Esophagus squamous epithelium (tissue), 5 donors: ENCODE data around the gene ZNF774. TPM values are rescaled to one million over a fixed set of nuclear protein-coding genes. Genes with fewer than 3 reads are reported as not detected.
A peak's percentile ranks its signal among the peaks of the same experiment; 100 is the strongest.

Experiments
- DNase-seq: peaks from one replicate; lab custom pipeline; 2025; lab: John Stamatoyannopoulos, UW
- H3K27ac ChIP-seq, 4 donors: fragments of 200-600 bp; sonication (generic); one replicate each; pipeline ENCODE4 v1.5.1; 2016 to 2019; ENCODE audit warnings: mild to moderate bottlenecking in 1 of 4
- H3K27me3 ChIP-seq, 4 donors: fragments of 200-600 bp; sonication (generic); 1 replicate in 3 of 4; 2 replicates in 1 of 4; pipeline versions ENCODE4 v1.5.1 to v1.6.0; 2017 to 2021; ENCODE audit warnings: antibody characterized with exemption in 1 of 4
- H3K36me3 ChIP-seq, 3 donors: fragments of 200-600 bp; sonication (generic); one replicate each; pipeline ENCODE4 v1.5.1; 2016 to 2019
- H3K4me1 ChIP-seq, 3 donors: fragments of 200-600 bp; sonication (generic); one replicate each; pipeline ENCODE4 v1.5.1; 2017 to 2019
- H3K4me3 ChIP-seq, 4 donors: fragments of 200-600 bp; sonication (generic); 1 replicate in 3 of 4; 2 replicates in 1 of 4; pipeline ENCODE4 v1.5.1; 2016 to 2019; ENCODE audit warnings: mild to moderate bottlenecking in 2 of 4, moderate library complexity in 1 of 4
- H3K9me3 ChIP-seq, 3 donors: fragments of 200-600 bp; sonication (generic); one replicate each; pipeline ENCODE4 v1.5.1; 2016 to 2019
- POLR2A ChIP-seq, 4 donors: fragments of 450-650 bp; IDR thresholded peaks; one replicate each; pipeline ENCODE4 v1.6.1; 2017; ENCODE audit warnings: antibody characterized with exemption in 4 of 4, mild to moderate bottlenecking in 4 of 4, moderate library complexity in 3 of 4
- WGBS, 2 donors: methylation state at CpG; one replicate each; pipeline ENCODE4 v1.1.5; 2018; 5-methylcytosine and 5-hydroxymethylcytosine counted together
- intact Hi-C: fragments of 100-400 bp; cut with DNase I; formaldehyde crosslinking; loops from one replicate; pipeline ENCODE4 v1.15.0; 2022
- total RNA-seq, 4 donors: library from RNA; depleted of rRNA; stranded (reverse); fragments of >200 nt; gene quantifications; one replicate each; pipeline ENCODE4 v1.1.0, GENCODE V29; 2016
- TF ChIP-seq, protein P1 (sequence below), 6 experiments: fragments of 450-650 bp in 4 of 6; fragments of 200-600 bp in 2 of 6; sonication (generic) in 2 of 6; IDR thresholded peaks; one replicate each; pipeline ENCODE4 v1.5.1; 2016 to 2019; ENCODE audit warnings: antibody characterized with exemption in 6 of 6, mild to moderate bottlenecking in 4 of 6, moderate library complexity in 4 of 6
- donor health status: DM: yes; HTN: yes; CAD: no.

ZNF774 gene
- total RNA-seq, 4 donors from 2014 or later, result 0.79 to 9.3 (median 1.8) TPM

GRCh38 chr15:90349072-90349471, 3.0 kb upstream of the ZNF774 start:
- Histone ChIP-seq H3K36me3 (no peaks in the 10 kb centered on the region), H3K4me1 (peaks cover 8 to 21% (median 11%) of the 10 kb centered on the region in 3 donors), H3K27ac (no peak overlapping the region), H3K27me3 (no peaks in the 10 kb centered on the region), H3K9me3 (no peaks in the 10 kb centered on the region), H3K4me3 (no peak overlapping the region)
- WGBS, 2 donors, result 90 to 92% methylated on average over 20 to 21 of the region's 21 CpGs
- DNase-seq, result no peak
- intact Hi-C loops, result no loop called here
- TF ChIP-seq POLR2A (IDR thresholded peaks at IDR 0.05), result no peak
- TF ChIP-seq, protein P1, sequence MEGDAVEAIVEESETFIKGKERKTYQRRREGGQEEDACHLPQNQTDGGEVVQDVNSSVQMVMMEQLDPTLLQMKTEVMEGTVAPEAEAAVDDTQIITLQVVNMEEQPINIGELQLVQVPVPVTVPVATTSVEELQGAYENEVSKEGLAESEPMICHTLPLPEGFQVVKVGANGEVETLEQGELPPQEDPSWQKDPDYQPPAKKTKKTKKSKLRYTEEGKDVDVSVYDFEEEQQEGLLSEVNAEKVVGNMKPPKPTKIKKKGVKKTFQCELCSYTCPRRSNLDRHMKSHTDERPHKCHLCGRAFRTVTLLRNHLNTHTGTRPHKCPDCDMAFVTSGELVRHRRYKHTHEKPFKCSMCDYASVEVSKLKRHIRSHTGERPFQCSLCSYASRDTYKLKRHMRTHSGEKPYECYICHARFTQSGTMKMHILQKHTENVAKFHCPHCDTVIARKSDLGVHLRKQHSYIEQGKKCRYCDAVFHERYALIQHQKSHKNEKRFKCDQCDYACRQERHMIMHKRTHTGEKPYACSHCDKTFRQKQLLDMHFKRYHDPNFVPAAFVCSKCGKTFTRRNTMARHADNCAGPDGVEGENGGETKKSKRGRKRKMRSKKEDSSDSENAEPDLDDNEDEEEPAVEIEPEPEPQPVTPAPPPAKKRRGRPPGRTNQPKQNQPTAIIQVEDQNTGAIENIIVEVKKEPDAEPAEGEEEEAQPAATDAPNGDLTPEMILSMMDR (IDR thresholded peaks at IDR 0.05), result no peak

- H3K27me3 ChIP-seq, result no peaks in the 10 kb centered on the region
- intact Hi-C loops, result no loop called here
- no peak overlapping the region for H3K4me3 ChIP-seq
- H3K9me3 ChIP-seq, result no peaks in the 10 kb centered on the region
- 86 to 89% methylated on average over 9 of the region's 9 CpGs for WGBS, 2 donors
- H3K27ac ChIP-seq, result no peak overlapping the region
- H3K36me3 ChIP-seq, result no peaks in the 10 kb centered on the region
- no peak for TF ChIP-seq POLR2A (IDR thresholded peaks at IDR 0.05)
- TF ChIP-seq, protein P1 (IDR thresholded peaks at IDR 0.05), result no peak
- no peak for DNase-seq
- H3K4me1 ChIP-seq, result peaks cover 8 to 21% (median 11%) of the 10 kb centered on the region in 3 donors
Observed at GRCh38 chr15:90349821-90350220, 2.3 kb upstream of the ZNF774 start.

DNA sequence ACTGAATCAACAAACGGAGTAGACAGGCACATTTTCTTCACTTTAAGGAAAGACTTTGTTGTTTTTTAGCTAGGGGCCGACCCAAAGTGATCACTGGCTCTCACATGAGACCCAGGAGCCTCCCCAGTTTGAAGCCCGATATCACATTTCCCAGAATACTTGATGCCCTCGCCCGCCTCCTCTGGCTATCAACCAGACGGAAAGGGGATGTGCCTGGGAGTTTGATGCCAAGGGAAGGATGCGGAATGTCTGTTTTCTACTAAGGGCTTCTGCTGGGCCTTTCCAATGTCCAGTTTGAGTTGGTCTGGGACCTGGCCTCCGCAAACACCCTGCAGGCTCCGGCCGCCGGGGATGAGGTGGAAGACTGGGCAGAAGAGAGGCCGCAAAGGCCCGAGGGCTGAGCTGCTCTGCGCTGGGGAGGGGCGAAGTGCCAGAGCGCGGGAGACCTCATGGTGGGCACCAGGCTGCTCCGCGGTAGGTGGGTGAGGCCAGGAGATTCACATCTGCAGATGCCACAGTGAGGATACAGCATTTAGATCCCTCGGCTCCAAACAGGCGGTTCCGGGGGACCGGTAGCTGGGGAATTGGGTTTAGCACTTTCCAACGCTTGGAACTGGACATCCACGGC, 491 bp upstream of the ZNF774 start:
- no peak for DNase-seq
- Histone ChIP-seq H3K36me3 (peaks cover 0 to 8% (median 0%) of the 10 kb centered on the region in 3 donors), H3K4me3 (peak overlapping the region; percentile 51 to 90 (median 83)), H3K27ac (peak overlapping the region in 3 of 4 donors; percentile 71 to 88 (median 87)), H3K4me1 (peaks cover 8 to 21% (median 11%) of the 10 kb centered on the region in 3 donors), H3K9me3 (no peaks in the 10 kb centered on the region), H3K27me3 (no peaks in the 10 kb centered on the region)
- TF ChIP-seq, protein P1 (IDR thresholded peaks at IDR 0.05), result no peak
- no peak for TF ChIP-seq POLR2A (IDR thresholded peaks at IDR 0.05)
- intact Hi-C loops, result no loop called here
- WGBS, 2 donors, result 32 to 64% methylated on average over 8 to 25 of the region's 25 CpGs

DNA sequence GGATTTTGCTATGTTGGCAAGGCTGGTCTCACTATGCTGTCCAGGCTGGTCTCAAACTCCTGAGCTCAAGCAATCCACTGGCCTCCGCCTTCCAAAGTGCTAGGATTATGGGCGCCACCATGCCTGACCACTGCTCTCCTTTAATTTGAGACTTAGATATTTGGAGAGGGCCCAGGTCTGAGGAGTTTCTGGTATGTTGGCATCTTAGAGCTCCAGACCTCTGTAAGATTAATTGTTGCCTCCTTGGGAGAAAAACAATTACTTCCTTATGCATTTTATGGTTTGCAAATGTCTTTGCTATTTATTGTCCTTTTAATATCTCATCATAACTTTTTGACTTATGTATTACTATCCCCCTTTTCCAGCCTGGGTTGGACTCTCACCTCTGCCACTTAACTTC, 2.9 kb downstream of the ZNF774 start:
- Histone ChIP-seq H3K27me3 (no peaks in the 10 kb centered on the region), H3K36me3 (peaks cover 0 to 17% (median 0%) of the 10 kb centered on the region in 3 donors), H3K27ac (no peak overlapping the region), H3K4me1 (peaks cover 8 to 15% (median 11%) of the 10 kb centered on the region in 3 donors), H3K4me3 (no peak overlapping the region), H3K9me3 (no peaks in the 10 kb centered on the region)
- TF ChIP-seq POLR2A (IDR thresholded peaks at IDR 0.05), result no peak
- no peak for DNase-seq
- intact Hi-C loops, result no loop called here
- 92 to 100% methylated on average over 2 of the region's 2 CpGs for WGBS, 2 donors

GRCh38 chr15:90358124-90359033, 6.3 kb downstream of the ZNF774 start:
- no peak for DNase-seq
- TF ChIP-seq, protein P1 (IDR thresholded peaks at IDR 0.05), result no peak
- TF ChIP-seq POLR2A (IDR thresholded peaks at IDR 0.05), result no peak
- H3K9me3 ChIP-seq, result no peaks in the 10 kb centered on the region
- H3K4me3 ChIP-seq, result no peak overlapping the region
- no peaks in the 10 kb centered on the region for H3K27me3 ChIP-seq
- WGBS, 2 donors, result 76 to 80% methylated on average over 8 of the region's 8 CpGs
- intact Hi-C loops, result no loop called here
- H3K4me1 ChIP-seq, result peaks cover 9 to 21% (median 13%) of the 10 kb centered on the region in 3 donors
- no peak overlapping the region for H3K27ac ChIP-seq
- peaks cover 0 to 25% (median 5%) of the 10 kb centered on the region in 3 donors for H3K36me3 ChIP-seq
